ENCODE measurements around the gene KBTBD8. TPM values are rescaled to one million over a fixed set of nuclear protein-coding genes. Genes with fewer than 3 reads are reported as not detected.

KBTBD8 gene
- total RNA-seq, 1 donor from 2014 or later, result 1.5 TPM

DNA sequence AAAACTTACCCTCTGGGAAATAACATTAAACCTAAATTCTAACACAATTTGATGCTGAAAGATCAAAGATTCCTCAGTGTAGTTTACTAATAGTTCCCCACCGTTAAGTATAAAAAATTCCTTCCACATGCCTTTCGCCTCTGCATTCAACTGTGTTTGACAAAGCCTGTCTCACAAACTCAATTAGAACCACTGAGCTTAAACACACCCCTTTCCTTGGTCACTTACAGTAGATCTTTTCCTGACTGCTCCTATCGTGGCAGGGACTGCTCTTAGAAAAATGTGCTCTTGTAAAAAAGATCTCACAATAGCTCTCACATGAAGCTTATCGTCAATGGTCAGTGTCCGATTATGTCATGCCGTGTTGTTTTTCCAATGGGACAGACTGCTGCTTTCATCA is 8.9 kb upstream of the KBTBD8 start:
- no peak for TF ChIP-seq CTCF (IDR thresholded peaks at IDR 0.05; ENCODE audit: unreplicated experiment)
- H3K27ac Mint-ChIP-seq, result no peak overlapping the region
- DNase-seq (ENCODE audit: low spot score in 2 of 2, unreplicated experiment in 2 of 2), result no peak
- peaks cover 6% of the 10 kb centered on the region for H3K4me1 Mint-ChIP-seq
- H3K4me3 Mint-ChIP-seq, result no peak overlapping the region
- peaks cover 14% of the 10 kb centered on the region for H3K27me3 Mint-ChIP-seq (ENCODE audit: low read depth)
- no peaks in the 10 kb centered on the region for H3K36me3 Mint-ChIP-seq
- H3K9me3 Mint-ChIP-seq, result no peaks in the 10 kb centered on the region

DNA sequence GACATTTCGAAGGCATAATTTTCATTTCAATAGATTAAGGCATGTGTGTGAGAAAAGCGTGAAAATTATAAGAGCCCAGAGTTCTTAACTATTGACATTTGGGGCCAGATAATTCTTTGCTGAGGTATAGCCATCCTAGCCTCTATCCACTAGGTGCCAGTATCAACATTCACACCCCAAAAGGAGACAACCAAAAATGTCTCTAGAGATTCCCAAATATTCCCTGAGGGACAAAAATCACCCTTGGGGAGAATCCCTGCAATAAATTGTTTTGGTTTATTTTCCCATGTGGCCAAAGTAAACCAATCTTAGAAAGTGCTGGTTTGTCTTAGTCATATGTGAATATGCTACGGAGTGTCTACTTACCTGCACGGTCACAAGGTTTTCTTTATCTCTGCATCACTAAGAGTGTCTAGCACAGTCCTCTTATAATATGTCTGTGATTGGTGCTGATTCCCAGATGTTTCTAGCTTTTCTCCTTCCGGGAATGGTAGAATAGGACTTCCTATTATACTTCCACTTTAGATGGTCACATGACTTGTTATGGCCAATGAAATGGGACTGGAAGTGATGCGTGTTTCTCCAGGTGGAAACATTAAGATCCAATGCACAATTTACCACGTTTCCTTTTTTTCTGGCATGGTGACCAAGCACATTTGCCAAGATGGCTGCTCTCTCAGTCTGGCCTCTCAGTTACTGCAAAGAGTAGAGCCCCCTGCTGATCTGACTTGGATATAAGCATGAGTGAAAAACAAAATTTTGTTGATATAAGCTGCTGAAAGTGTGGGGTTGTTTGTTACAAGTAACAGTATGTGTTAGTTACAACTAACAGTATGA is 8.0 kb upstream of the KBTBD8 start:
- Mint-ChIP-seq H3K4me3 (no peak overlapping the region), H3K27me3 (ENCODE audit: low read depth) (peaks cover 15% of the 10 kb centered on the region), H3K4me1 (peaks cover 6% of the 10 kb centered on the region), H3K9me3 (no peaks in the 10 kb centered on the region), H3K27ac (no peak overlapping the region), H3K36me3 (no peaks in the 10 kb centered on the region)
- DNase-seq (ENCODE audit: low spot score in 2 of 2, unreplicated experiment in 2 of 2), result no peak
- no peak for TF ChIP-seq CTCF (IDR thresholded peaks at IDR 0.05; ENCODE audit: unreplicated experiment)

DNA sequence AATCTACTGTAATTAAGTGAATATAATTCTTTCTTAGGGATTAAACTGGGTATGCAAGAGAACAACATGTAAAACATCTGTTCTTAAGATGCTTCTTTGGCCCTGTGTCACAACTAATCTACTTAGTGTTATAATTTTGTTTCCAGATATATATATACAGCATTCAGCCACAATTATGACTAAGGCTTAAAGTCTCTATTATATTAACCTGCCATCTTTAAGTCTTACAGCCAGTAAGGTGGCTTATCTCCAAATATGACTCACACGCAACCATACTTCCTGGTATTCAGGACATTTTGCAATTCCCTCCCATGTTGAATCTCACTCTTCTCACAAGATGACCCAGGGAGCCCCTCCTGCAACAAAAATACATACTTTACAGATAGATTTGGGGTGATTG is 6.6 kb upstream of the KBTBD8 start:
- Mint-ChIP-seq H3K4me3 (no peak overlapping the region), H3K27ac (no peak overlapping the region), H3K9me3 (no peaks in the 10 kb centered on the region), H3K4me1 (peaks cover 6% of the 10 kb centered on the region), H3K27me3 (ENCODE audit: low read depth) (peaks cover 19% of the 10 kb centered on the region), H3K36me3 (no peaks in the 10 kb centered on the region)
- no peak for DNase-seq (ENCODE audit: low spot score in 2 of 2, unreplicated experiment in 2 of 2)
- no peak for TF ChIP-seq CTCF (IDR thresholded peaks at IDR 0.05; ENCODE audit: unreplicated experiment)

- TF ChIP-seq CTCF (IDR thresholded peaks at IDR 0.05; ENCODE audit: unreplicated experiment), result no peak
- peaks cover 6% of the 10 kb centered on the region for H3K4me1 Mint-ChIP-seq
- no peaks in the 10 kb centered on the region for H3K36me3 Mint-ChIP-seq
- H3K27me3 Mint-ChIP-seq (ENCODE audit: low read depth), result peaks cover 19% of the 10 kb centered on the region
- no peak overlapping the region for H3K4me3 Mint-ChIP-seq
- DNase-seq (ENCODE audit: low spot score in 2 of 2, unreplicated experiment in 2 of 2), result no peak
- no peak overlapping the region for H3K27ac Mint-ChIP-seq
- no peaks in the 10 kb centered on the region for H3K9me3 Mint-ChIP-seq
These were observed 5.0 kb upstream of the KBTBD8 start for GRCh38 chr3:66993082-66993481.

DNA sequence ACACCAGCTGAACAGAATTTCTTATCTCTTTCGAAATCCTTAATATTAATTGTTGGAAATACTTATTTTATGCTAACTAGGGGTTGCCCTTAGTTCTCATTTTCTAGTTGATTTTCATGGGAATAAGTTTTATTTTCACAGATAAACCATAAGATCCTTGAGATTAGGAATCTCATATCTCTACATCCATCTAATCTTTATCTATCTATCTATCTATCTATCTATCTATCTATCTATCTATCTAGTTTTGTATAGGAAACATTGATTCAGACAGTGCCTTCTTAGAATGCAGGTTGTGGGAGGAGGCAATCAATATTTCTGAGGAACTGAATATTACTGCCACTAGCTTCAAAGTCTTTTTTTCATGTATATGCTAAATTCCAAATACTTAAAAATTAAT is 3.5 kb upstream of the KBTBD8 start:
- Mint-ChIP-seq H3K27ac (no peak overlapping the region), H3K27me3 (ENCODE audit: low read depth) (peaks cover 23% of the 10 kb centered on the region), H3K9me3 (no peaks in the 10 kb centered on the region), H3K36me3 (no peaks in the 10 kb centered on the region), H3K4me1 (peaks cover 4% of the 10 kb centered on the region), H3K4me3 (no peak overlapping the region)
- TF ChIP-seq CTCF (IDR thresholded peaks at IDR 0.05; ENCODE audit: unreplicated experiment), result no peak
- DNase-seq (ENCODE audit: low spot score in 2 of 2, unreplicated experiment in 2 of 2), result no peak
